ENCODE data around the gene CD82. TPM values are rescaled to one million over a fixed set of nuclear protein-coding genes. Genes with fewer than 3 reads are reported as not detected.

Gene CD82
- total and polyA plus RNA-seq, 7 donors = 4.2 to 67.4 (median 11.4) TPM

DNA sequence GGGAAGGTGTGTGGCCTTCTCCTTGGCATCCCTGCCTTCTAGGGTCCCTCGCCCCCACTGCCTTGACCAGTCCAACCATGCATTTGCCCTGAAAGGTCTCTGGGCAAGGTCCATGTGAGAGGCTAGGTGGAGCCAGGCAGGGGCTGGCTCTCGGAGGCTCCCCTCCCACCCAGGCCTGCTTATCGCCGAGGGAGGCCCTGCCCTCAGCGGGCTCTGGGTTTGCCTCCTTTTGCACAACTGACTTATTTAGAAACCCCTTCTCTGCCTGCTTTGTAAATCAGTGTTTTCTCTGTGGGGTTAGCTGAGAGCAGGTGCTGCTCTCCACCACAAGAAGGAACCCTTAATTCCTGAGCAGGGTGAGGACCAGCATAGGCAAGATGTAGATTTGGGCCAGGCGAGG lies 47.7 kb downstream of the CD82 start:
- DNase-seq = no peak
- Histone ChIP-seq H3K4me1 (peaks cover 0 to 35% (median 21%) of the 10 kb centered on the region in 4 donors), H3K9me3 (no peaks in the 10 kb centered on the region), H3K4me3 (no peak overlapping the region), H3K36me3 (peaks cover 0 to 4% (median 0%) of the 10 kb centered on the region in 4 donors), H3K27me3 (no peaks in the 10 kb centered on the region), H3K27ac (no peak overlapping the region)
- TF ChIP-seq, protein P1, sequence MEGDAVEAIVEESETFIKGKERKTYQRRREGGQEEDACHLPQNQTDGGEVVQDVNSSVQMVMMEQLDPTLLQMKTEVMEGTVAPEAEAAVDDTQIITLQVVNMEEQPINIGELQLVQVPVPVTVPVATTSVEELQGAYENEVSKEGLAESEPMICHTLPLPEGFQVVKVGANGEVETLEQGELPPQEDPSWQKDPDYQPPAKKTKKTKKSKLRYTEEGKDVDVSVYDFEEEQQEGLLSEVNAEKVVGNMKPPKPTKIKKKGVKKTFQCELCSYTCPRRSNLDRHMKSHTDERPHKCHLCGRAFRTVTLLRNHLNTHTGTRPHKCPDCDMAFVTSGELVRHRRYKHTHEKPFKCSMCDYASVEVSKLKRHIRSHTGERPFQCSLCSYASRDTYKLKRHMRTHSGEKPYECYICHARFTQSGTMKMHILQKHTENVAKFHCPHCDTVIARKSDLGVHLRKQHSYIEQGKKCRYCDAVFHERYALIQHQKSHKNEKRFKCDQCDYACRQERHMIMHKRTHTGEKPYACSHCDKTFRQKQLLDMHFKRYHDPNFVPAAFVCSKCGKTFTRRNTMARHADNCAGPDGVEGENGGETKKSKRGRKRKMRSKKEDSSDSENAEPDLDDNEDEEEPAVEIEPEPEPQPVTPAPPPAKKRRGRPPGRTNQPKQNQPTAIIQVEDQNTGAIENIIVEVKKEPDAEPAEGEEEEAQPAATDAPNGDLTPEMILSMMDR (IDR thresholded peaks at IDR 0.05) = no peak
- TF ChIP-seq POLR2A (IDR thresholded peaks at IDR 0.05) (no peak), POLR2AphosphoS5 (IDR thresholded peaks at IDR 0.05) (no peak), EP300 (IDR thresholded peaks at IDR 0.05) (no peak)
- 76 to 88% methylated on average over 6 of the region's 6 CpGs for WGBS, 2 donors
- intact Hi-C loops (cut with DNase I) = loop anchor here (10.0 kb wide), 1 partner anchor 518 kb away; the partner anchor contains the start of gene EXT2

DNA sequence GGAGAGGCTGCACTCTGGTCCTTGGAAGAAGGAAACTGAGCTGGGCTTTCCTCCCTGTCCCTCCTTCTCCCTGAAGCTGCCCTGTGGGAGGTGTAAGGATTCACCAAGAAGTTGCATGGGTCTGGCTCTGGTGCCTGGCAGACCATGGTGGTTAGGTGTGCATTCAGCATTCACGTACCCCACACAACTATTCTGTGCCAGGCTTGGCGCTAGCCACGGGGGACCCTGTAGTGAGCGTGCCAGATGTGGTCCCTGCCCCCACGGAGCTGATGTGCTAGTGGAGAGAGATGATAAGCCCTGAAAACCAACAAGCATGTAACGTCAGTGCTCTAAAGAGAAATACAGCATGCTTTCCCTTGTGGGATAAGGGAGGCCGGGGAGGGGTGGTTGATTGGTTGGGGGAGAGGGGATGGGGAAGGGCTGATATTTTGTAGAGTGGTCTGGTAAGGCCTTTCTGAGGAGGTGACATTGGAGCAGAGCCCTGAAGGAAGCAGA lies 48.9 kb downstream of the CD82 start:
- Histone ChIP-seq H3K27ac (no peak overlapping the region), H3K4me1 (peaks cover 0 to 23% (median 9%) of the 10 kb centered on the region in 4 donors), H3K9me3 (no peaks in the 10 kb centered on the region), H3K36me3 (peaks cover 0 to 4% (median 0%) of the 10 kb centered on the region in 4 donors), H3K27me3 (no peaks in the 10 kb centered on the region), H3K4me3 (no peak overlapping the region)
- intact Hi-C loops (cut with DNase I) = loop anchor here (10.0 kb wide), 1 partner anchor 520 kb away; the partner anchor contains the start of gene EXT2
- DNase-seq = no peak
- 90 to 95% methylated on average over 7 of the region's 7 CpGs for WGBS, 2 donors
- TF ChIP-seq POLR2AphosphoS5 (IDR thresholded peaks at IDR 0.05) (no peak), EP300 (IDR thresholded peaks at IDR 0.05) (no peak), POLR2A (IDR thresholded peaks at IDR 0.05) (no peak)
- TF ChIP-seq, protein P1 (IDR thresholded peaks at IDR 0.05) = no peak

DNA sequence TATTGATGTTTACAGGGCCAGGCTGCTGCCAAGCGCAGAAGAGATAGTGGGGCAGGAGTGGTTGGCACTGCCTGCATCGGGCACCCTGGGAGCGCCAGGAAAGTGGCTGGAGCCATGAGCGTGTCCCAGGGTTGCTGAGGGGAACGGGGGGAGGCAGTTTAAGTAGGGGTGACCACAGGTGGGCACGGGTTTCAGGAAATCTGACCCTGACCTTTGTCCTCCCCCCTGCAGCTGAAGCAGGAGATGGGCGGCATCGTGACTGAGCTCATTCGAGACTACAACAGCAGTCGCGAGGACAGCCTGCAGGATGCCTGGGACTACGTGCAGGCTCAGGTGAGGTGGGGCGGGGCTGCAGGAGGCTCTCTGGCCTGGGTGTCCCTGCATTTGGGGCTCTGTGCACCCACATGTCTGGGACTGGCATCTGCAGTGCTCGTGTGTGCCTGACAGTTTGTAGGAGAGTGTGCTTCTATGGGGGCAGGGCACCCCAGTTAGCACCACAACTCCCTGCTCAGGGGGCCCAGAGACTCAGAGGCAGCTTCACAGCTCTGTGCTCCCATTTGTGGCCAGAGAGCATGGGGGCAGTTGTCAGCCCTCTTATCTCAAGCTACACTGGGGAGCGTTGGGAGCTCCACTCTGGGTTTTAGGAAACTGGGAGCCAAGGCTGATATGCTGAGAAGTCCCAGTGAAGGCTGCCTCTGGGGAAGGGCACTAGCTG lies 49.7 kb downstream of the CD82 start:
- intact Hi-C loops (cut with DNase I) = loop anchor here (10.0 kb wide), 1 partner anchor 520 kb away; the partner anchor contains the start of gene EXT2
- Histone ChIP-seq H3K4me1 (peaks cover 0 to 19% (median 8%) of the 10 kb centered on the region in 4 donors), H3K27me3 (no peaks in the 10 kb centered on the region), H3K36me3 (peaks cover 0 to 4% (median 0%) of the 10 kb centered on the region in 4 donors), H3K9me3 (no peaks in the 10 kb centered on the region), H3K27ac (no peak overlapping the region), H3K4me3 (no peak overlapping the region)
- WGBS, 2 donors = 82 to 87% methylated on average over 15 of the region's 15 CpGs
- TF ChIP-seq EP300 (IDR thresholded peaks at IDR 0.05) (no peak), POLR2AphosphoS5 (IDR thresholded peaks at IDR 0.05) (no peak), POLR2A (IDR thresholded peaks at IDR 0.05) (no peak)
- TF ChIP-seq, protein P1 (IDR thresholded peaks at IDR 0.05) = no peak
- DNase-seq = peak; percentile 52

DNA sequence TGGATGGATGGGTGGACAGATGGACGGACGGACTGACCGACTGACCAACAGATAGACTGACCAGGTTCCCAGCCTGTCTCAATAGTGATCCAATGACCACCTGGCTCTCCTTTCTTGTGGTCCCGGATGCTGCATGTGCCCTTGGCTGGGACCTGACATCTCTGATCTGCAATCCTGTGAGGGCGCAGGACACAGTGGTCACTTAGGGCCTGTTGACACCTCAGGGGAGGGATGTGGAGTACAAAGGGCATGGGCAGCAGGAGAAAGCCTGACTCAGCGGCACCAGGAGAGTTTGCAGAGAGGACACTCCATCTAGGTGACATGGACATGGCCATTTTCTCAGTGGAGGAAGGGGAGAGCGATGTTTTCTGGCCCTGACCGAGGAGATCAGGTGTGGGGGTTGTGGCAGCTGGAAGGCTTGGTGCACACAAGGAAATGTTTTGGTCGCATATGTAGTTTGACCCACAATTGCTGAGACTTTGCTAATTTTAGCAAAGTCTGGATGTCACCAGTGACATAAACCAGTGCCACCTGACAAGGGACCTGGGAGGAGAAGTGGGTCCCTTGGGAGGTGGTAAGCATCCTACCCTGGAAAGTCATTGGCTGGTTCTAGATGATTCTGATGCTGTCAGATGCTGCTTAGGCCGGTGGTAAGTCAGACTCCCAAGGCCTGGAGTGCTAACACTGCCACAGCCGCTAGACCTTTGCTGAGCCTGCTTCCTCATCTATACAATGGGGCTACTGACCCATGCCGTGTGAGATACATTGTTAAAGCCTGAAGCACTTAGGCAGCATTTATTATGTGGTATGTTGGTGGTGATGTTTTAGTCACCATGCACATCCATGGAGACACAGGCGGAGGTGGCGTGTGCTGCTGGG lies 50.7 kb downstream of the CD82 start:
- Histone ChIP-seq H3K4me1 (peaks cover 0 to 14% (median 9%) of the 10 kb centered on the region in 4 donors), H3K9me3 (no peaks in the 10 kb centered on the region), H3K27ac (no peak overlapping the region), H3K27me3 (no peaks in the 10 kb centered on the region), H3K4me3 (no peak overlapping the region), H3K36me3 (peaks cover 0 to 4% (median 0%) of the 10 kb centered on the region in 4 donors)
- WGBS, 2 donors = 91% methylated on average over 14 of the region's 14 CpGs
- TF ChIP-seq POLR2A (IDR thresholded peaks at IDR 0.05) = no peak
- TF ChIP-seq POLR2AphosphoS5 (IDR thresholded peaks at IDR 0.05) = no peak
- TF ChIP-seq, protein P1 (IDR thresholded peaks at IDR 0.05) = no peak
- no peak for TF ChIP-seq EP300 (IDR thresholded peaks at IDR 0.05)
- intact Hi-C loops (cut with DNase I) = loop anchor here (10.0 kb wide), 1 partner anchor 521 kb away; the partner anchor contains the start of gene EXT2
- DNase-seq = peak; percentile 55
